ENCODE measurements around the gene S1PR1.
A peak's percentile ranks its signal among the peaks of the same experiment; 100 is the strongest.
"Not testable (repeated sequence)": the region's sequence is repeated elsewhere in the genome, so short reads cannot be mapped to it uniquely, and the experiment has no call there.

The S1PR1 gene

GRCh38 chr1:101236516-101237228, at the start of gene S1PR1:
Gene S1PR1 (plus strand): TSS chr1:101237019. CDS start chr1:101238985, 1,966 bp downstream.
- no peak for DNase-seq

DNA sequence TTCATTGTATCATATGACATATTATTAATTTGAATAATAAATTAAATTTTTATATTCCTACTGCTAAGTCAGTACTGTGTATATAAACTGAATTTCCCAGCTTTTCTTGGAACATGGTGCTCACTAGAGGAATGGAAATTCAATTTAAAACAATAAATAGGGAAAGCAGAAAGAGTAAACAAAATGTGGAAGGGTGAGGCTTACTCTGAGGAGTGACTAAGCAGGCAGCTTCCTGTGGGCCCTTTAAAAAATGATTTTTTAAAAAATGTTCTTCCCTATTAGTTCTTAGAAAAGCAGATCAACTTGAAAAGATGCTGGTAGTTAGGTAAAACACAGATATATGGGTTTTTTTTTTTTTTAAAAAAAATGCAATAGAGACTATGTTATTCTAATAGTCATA, 49.5 kb upstream of the S1PR1 start:
- no peak for DNase-seq

GRCh38 chr1:101188331-101188730, 48.5 kb upstream of the S1PR1 start:
- DNase-seq: no peak

DNA sequence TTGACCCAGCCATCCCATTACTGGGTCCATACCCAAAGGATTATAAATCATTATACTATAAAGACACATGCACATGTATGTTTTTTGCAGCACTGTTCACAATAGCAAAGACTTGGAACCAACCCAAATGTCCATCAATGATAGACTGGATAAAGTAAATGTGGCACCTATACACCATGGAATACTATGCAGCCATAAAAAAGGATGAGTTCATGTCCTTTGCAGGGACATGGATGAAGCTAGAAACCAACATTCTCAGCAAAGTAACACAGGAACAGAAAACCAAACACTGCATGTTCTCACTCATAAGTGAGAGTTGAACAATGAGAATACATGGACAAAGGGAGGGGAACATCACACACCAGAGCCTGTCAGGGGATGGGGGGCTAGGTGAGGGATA, 47.9 kb upstream of the S1PR1 start:
- DNase-seq: not testable (repeated sequence)

DNA sequence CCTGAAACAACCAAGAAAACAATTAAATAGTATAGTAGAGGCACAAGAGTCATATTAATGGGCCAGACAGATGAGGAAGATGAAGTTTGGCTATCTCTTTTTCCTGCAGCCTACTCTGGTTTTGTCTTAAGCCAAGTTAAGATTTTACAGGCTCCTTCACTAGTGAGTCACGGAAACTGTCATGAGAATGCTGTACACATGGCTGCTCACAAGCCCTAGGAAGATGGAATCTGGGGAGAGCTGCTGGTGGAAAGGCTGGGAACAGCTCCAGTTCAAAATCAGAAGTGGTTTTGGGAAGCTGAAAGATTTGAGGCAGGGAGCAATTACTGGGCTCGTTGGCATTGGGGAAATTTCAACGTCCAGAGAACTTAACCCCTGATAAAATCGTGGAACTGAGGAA, 46.4 kb upstream of the S1PR1 start:
- DNase-seq: no peak

DNA sequence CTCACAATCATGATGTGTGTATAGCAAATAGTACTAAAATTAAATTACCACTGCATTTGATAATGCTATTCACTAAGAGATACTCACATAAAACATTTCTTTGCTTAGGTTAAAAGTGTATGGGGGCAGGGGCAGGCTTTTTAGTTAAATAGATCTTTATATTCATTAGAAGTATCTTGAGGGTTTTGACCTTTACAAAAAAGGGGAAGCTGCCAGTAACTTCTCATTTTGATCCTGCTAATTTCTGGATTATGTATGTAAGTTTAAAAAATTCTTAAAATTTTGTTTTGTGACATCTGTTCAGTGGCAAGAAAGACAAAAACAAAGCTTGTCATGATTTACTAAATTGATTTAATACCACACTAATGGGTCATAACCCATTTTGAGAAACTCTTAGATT, 45.8 kb upstream of the S1PR1 start:
- DNase-seq: no peak

DNA sequence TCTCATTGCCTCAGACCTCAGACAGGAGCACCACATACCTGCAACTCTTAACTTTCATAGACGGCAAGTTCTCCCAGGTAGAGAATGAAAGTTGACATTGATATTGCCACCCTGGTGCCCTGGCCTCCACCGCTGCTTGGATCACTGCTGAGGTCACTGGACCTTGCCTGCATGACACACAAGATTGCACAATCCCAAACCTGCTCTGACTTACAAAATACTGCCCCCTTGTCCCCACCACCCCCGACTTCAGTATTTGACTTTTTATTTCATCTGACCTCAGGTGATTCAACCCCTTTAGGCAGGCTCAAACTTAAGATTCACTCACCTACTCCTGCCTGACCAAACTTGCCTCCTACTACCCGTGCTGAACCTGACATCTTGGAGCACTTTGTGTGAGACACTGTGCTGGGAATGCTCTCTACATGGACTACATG, 43.1 kb upstream of the S1PR1 start:
- DNase-seq: no peak

GRCh38 chr1:101194746-101195145, 42.1 kb upstream of the S1PR1 start:
- no peak for DNase-seq

GRCh38 chr1:101196668-101197067, 40.2 kb upstream of the S1PR1 start:
- no peak for DNase-seq

GRCh38 chr1:101198842-101199636, 37.8 kb upstream of the S1PR1 start:
- DNase-seq: no peak

- DNase-seq: no peak
Measured at GRCh38 chr1:101199637-101199982, 37.2 kb upstream of the S1PR1 start.

GRCh38 chr1:101200513-101200912, 36.3 kb upstream of the S1PR1 start:
- no peak for DNase-seq

DNA sequence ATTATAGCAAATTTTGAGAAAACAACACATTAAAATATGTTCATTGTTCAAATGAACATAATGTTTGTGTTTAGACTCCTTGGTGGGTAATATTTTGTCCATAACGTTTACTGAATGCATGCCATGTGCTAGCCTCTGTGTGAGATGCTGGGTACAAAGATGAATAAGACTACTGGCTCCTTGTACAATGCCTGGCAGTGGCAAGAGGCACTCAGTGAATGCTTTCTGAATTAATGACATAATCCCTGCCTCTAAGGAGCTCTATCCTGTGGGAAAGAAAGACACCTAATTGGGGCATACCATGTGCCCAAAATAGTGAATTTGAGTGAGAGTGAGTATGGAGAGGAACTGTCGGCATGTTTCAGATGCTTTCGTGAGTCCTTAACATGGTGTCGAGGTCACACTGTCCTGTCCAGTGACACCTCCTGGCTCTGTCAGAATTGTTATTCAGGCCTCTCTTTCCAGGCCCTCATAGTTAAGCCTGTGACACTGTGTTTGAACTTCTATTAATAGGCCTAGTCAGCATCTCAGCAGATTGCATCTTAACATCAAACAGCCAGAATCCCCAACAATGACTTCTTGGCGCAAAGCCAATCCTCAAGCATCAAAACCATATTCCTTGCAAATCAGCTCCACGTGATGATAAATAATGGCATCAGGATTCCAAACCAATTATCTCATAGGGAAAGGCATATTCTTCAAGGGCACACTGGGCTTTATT, 32.8 kb upstream of the S1PR1 start:
- DNase-seq: peak; percentile 93

- DNase-seq: peak; percentile 21
Measured at GRCh38 chr1:101205457-101205856, 31.4 kb upstream of the S1PR1 start.

DNA sequence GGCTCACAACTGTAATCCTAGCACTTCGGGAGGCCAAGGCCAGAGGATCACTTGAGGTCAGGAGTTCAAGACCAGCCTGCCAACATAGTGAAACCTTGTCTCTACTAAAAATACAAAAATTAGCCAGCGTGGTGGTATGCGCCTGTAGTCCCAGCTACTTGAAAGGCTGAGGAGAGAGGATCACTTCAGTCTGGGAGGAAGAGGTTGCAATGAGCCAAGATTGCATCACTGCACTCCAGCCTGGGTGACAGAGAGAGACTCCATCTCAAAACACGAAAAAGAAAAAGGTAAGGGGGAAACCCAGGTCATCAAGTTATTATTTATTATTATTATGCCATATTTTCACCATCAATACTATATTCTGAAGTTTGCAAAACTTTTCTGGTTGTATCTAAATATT, 30.7 kb upstream of the S1PR1 start:
- not testable (repeated sequence) for DNase-seq

- DNase-seq: not testable (repeated sequence)
Measured at GRCh38 chr1:101207271-101207670, 29.5 kb upstream of the S1PR1 start.

DNA sequence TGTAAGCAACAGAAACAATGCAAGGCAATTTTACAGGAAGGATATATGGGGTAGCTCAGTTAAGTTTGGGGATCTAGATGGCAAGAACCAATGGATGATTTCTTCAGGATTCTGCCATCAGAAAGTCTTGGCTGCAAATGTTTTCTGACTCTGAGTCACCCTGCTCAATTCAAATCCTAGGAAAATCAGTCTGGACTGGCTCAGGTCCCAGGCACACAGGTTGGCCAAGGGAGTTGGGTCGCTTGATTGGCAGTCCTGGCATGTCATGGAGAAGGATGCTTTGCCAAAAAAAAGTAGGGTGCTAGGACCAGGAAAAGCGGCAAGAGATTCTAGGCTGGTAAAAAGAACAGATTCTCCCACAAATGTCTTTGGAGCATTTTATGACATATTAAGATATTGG, 28.9 kb upstream of the S1PR1 start:
- DNase-seq: peak; percentile 89

- DNase-seq: no peak
Measured at GRCh38 chr1:101215363-101216011, 21.3 kb upstream of the S1PR1 start.

GRCh38 chr1:101216623-101217022, 20.2 kb upstream of the S1PR1 start:
- DNase-seq: no peak

DNA sequence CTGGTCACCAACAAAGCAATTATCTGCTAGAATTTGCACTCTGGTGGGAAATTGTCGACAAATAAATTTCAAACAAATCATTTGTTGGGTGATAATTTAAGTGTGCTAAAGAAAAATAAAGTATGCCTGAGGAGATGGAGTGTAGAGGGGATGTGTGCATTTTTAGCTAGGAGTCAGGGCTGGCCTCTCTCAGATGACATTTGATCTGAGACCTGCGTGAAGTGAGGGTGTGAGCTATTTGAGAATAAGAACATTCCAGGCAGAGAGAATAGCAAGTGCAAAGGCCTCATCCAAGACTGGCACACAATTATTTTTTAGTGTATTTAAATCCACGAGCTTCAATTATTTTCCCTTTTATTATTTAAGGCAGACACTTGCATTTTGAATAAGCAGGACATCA, 19.7 kb upstream of the S1PR1 start:
- DNase-seq: no peak

DNA sequence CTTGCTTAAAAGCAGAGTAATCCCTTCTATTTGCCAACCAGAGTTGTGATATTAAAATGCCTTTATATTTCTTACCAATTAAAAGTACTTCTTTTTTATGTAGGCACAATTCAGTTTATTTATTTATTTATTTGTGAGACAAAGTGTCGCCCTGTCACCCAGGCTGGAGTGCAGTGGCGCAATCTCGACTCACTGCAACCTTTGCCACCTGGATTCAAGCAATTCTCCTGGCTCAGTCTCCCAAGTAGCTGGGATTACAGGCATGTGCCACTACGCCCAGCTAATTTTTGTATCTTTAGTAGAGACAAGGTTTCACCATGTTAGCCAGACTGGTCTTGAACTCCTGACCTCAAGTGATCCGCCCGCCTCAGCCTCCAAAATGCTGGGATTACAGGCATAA, 17.9 kb upstream of the S1PR1 start:
- DNase-seq: not testable (repeated sequence)

DNA sequence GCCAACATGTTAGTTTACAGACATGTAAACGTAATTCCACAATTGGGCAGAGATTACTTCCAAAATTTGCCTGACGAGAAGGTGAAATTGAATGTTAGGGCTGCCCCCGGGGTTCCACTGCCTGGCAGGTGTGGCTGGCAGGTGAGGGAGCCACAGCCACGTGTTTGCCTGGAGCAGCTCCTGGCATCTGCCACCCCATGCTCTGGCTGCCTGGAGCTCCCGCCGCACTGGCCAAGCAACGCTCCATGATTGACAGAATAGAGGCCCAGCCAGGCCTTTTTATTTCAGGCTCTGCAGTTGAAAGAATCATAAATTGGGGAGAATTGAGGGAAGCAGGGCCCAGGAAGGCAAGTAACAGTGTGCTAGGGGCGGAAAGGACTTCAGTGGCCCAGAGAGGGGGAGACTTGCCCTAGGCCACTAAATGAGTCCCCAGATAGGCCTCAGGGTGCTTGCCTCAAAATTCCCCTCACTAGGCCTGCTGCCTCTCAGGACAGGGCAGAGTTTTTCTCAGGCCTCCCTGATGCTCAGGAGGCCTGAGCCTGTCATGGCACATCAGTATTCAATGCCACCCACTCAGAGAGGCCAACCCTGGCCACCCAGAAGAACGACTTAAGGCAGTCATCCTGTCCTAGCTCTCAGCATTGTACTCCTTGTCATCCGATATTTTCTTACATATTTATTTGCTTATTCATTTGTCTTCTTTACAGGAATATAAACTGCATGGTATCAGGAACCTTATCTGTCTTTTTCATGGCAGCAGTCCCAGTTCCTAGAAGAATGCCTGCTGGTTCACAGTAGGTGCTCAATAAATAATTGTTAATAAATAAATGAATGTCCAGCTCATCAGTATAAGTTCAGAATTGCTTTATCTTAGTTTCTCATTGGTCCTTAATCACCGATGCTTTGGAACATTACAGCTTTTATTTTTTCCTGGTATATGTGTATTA, 16.6 kb upstream of the S1PR1 start:
- DNase-seq: no peak
